ENCODE data around the gene MAML2.

MAML2 gene

GRCh38 chr11:96105944-96106343 lies 237.1 kb downstream of the MAML2 start:
- Histone ChIP-seq H3K27ac (ENCODE audit: low read depth, low read length) (no peak overlapping the region), H3K36me3 (ENCODE audit: control insufficient read depth, insufficient read depth, low read length) (no peaks in the 10 kb centered on the region), H3K4me1 (ENCODE audit: control insufficient read depth, insufficient read depth, low read length) (peaks cover 21% of the 10 kb centered on the region), H3K27me3 (ENCODE audit: control insufficient read depth, insufficient read depth, low read length) (no peaks in the 10 kb centered on the region), H3K4me3 (ENCODE audit: low read depth, low read length) (no peak overlapping the region), H3K9me3 (ENCODE audit: control insufficient read depth, insufficient read depth, low read length) (no peaks in the 10 kb centered on the region), H3K9ac (ENCODE audit: low read depth, low read length) (no peak overlapping the region)

DNA sequence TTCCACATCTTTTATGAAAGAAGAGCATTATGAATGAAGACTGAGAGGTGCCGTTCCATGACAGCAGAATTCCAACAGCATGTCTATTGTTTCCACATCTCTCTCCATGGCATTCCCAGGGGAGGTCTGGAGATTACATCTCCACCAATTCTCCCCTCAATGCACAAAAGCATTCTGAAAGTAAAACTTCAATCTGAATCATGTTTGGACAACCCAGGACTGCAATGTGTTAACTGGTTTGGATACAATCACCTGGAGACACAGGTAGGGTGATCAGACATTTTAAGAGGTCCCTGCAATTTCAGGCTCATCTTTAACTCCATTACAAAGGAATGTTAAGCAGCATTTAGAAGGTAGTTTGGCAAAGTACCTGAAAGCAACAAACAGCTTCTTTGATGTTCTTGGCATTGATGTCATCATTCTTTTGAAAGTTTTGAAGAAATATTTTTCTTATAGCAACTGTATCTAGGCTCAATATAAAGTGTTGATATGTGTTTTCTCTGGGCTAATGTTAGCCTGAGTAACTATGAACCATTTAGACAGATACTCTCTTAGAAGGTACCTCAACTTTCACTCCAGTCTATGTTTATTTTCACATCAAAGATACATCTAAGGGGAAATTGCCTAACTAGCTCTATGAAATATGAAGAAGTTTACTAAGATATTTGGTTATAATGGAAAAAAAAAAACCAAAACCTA lies 237.6 kb downstream of the MAML2 start:
- no peaks in the 10 kb centered on the region for H3K27me3 ChIP-seq (ENCODE audit: control insufficient read depth, insufficient read depth, low read length)
- no peak overlapping the region for H3K27ac ChIP-seq (ENCODE audit: low read depth, low read length)
- H3K36me3 ChIP-seq (ENCODE audit: control insufficient read depth, insufficient read depth, low read length) = no peaks in the 10 kb centered on the region
- H3K9ac ChIP-seq (ENCODE audit: low read depth, low read length) = no peak overlapping the region
- no peaks in the 10 kb centered on the region for H3K9me3 ChIP-seq (ENCODE audit: control insufficient read depth, insufficient read depth, low read length)
- no peak overlapping the region for H3K4me3 ChIP-seq (ENCODE audit: low read depth, low read length)
- peaks cover 15% of the 10 kb centered on the region; the same call in 1 of the 2 replicates for H3K4me1 ChIP-seq (ENCODE audit: control insufficient read depth, insufficient read depth, low read length)

- Histone ChIP-seq H3K9ac (ENCODE audit: low read depth, low read length) (no peak overlapping the region), H3K36me3 (ENCODE audit: control insufficient read depth, insufficient read depth, low read length) (no peaks in the 10 kb centered on the region), H3K4me1 (ENCODE audit: control insufficient read depth, insufficient read depth, low read length) (0 out of 2 replicates have a peak, but pooled peaks cover 14% of the 10 kb centered on the region), H3K9me3 (ENCODE audit: control insufficient read depth, insufficient read depth, low read length) (no peaks in the 10 kb centered on the region), H3K27ac (ENCODE audit: low read depth, low read length) (no peak overlapping the region), H3K4me3 (ENCODE audit: low read depth, low read length) (no peak overlapping the region), H3K27me3 (ENCODE audit: control insufficient read depth, insufficient read depth, low read length) (no peaks in the 10 kb centered on the region)
Observed at GRCh38 chr11:96104496-96104895, 238.5 kb downstream of the MAML2 start.

- Histone ChIP-seq H3K9ac (ENCODE audit: low read depth, low read length) (no peak overlapping the region), H3K36me3 (ENCODE audit: control insufficient read depth, insufficient read depth, low read length) (no peaks in the 10 kb centered on the region), H3K4me3 (ENCODE audit: low read depth, low read length) (no peak overlapping the region), H3K27ac (ENCODE audit: low read depth, low read length) (no peak overlapping the region), H3K27me3 (ENCODE audit: control insufficient read depth, insufficient read depth, low read length) (no peaks in the 10 kb centered on the region), H3K4me1 (ENCODE audit: control insufficient read depth, insufficient read depth, low read length) (peaks cover 18% of the 10 kb centered on the region; the same call in 1 of the 2 replicates), H3K9me3 (ENCODE audit: control insufficient read depth, insufficient read depth, low read length) (no peaks in the 10 kb centered on the region)
Observed at GRCh38 chr11:96103721-96104120, 239.3 kb downstream of the MAML2 start.

DNA sequence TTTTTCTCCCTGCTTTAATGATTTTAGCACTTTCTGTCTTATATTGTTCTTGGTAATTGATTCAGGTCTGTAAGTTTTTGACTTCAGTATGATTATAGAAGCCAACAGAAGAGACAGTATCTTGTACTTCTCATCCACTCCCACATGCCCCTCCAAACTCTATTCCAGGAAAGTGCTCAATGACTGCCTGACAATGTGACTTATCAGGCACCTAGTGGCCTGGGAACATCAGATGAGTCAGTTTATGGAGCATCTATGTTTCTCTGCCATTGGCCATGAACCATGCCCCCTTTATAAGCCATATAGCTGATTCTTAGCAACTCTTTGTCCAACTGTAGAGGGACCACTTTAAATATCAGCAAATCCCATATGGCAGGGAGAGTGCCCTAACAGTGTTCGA lies 239.9 kb downstream of the MAML2 start:
- no peaks in the 10 kb centered on the region for H3K9me3 ChIP-seq (ENCODE audit: control insufficient read depth, insufficient read depth, low read length)
- H3K27ac ChIP-seq (ENCODE audit: low read depth, low read length) = no peak overlapping the region
- H3K4me1 ChIP-seq (ENCODE audit: control insufficient read depth, insufficient read depth, low read length) = peaks cover 24% of the 10 kb centered on the region; the same call in 1 of the 2 replicates
- H3K4me3 ChIP-seq (ENCODE audit: low read depth, low read length) = no peak overlapping the region
- H3K36me3 ChIP-seq (ENCODE audit: control insufficient read depth, insufficient read depth, low read length) = no peaks in the 10 kb centered on the region
- H3K9ac ChIP-seq (ENCODE audit: low read depth, low read length) = no peak overlapping the region
- no peaks in the 10 kb centered on the region for H3K27me3 ChIP-seq (ENCODE audit: control insufficient read depth, insufficient read depth, low read length)

- Histone ChIP-seq H3K4me3 (ENCODE audit: low read depth, low read length) (no peak overlapping the region), H3K9ac (ENCODE audit: low read depth, low read length) (no peak overlapping the region), H3K27me3 (ENCODE audit: control insufficient read depth, insufficient read depth, low read length) (no peaks in the 10 kb centered on the region), H3K9me3 (ENCODE audit: control insufficient read depth, insufficient read depth, low read length) (no peaks in the 10 kb centered on the region), H3K4me1 (ENCODE audit: control insufficient read depth, insufficient read depth, low read length) (peaks cover 24% of the 10 kb centered on the region; the same call in 1 of the 2 replicates), H3K36me3 (ENCODE audit: control insufficient read depth, insufficient read depth, low read length) (no peaks in the 10 kb centered on the region), H3K27ac (ENCODE audit: low read depth, low read length) (no peak overlapping the region)
Observed at GRCh38 chr11:96102664-96103078, 240.3 kb downstream of the MAML2 start.

DNA sequence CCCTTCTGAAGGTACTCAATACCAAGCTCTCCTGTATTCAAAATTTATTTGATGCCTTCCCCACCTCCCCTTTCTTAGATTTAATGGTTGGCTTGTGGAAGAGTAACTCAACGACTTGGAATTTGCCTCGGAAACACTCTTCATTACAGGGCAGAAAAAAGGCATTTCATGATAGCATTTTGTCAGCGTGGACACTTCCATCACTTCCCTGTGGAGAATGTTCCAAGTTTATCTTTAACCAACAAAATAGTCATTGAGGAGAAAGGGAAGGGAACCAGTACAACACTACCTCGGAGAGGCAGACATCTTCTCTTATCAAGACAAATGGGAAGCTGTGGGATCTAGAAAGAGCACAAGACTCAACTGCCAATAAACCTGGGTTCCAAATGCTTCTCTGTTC lies 241.8 kb downstream of the MAML2 start:
- H3K36me3 ChIP-seq (ENCODE audit: control insufficient read depth, insufficient read depth, low read length) = no peaks in the 10 kb centered on the region
- no peaks in the 10 kb centered on the region for H3K9me3 ChIP-seq (ENCODE audit: control insufficient read depth, insufficient read depth, low read length)
- H3K9ac ChIP-seq (ENCODE audit: low read depth, low read length) = no peak overlapping the region
- no peak overlapping the region for H3K27ac ChIP-seq (ENCODE audit: low read depth, low read length)
- no peaks in the 10 kb centered on the region for H3K27me3 ChIP-seq (ENCODE audit: control insufficient read depth, insufficient read depth, low read length)
- H3K4me1 ChIP-seq (ENCODE audit: control insufficient read depth, insufficient read depth, low read length) = peaks cover 24% of the 10 kb centered on the region; the same call in 1 of the 2 replicates
- no peak overlapping the region for H3K4me3 ChIP-seq (ENCODE audit: low read depth, low read length)

- Histone ChIP-seq H3K9ac (ENCODE audit: low read depth, low read length) (peak overlapping the region; percentile 23; the same call in 1 of the 2 replicates), H3K4me1 (ENCODE audit: control insufficient read depth, insufficient read depth, low read length) (peaks cover 22% of the 10 kb centered on the region), H3K27me3 (ENCODE audit: control insufficient read depth, insufficient read depth, low read length) (no peaks in the 10 kb centered on the region), H3K4me3 (ENCODE audit: low read depth, low read length) (no peak overlapping the region), H3K36me3 (ENCODE audit: control insufficient read depth, insufficient read depth, low read length) (no peaks in the 10 kb centered on the region), H3K9me3 (ENCODE audit: control insufficient read depth, insufficient read depth, low read length) (no peaks in the 10 kb centered on the region), H3K27ac (ENCODE audit: low read depth, low read length) (peak overlapping the region; percentile 42)
Observed at GRCh38 chr11:96098511-96099241, 244.3 kb downstream of the MAML2 start.

DNA sequence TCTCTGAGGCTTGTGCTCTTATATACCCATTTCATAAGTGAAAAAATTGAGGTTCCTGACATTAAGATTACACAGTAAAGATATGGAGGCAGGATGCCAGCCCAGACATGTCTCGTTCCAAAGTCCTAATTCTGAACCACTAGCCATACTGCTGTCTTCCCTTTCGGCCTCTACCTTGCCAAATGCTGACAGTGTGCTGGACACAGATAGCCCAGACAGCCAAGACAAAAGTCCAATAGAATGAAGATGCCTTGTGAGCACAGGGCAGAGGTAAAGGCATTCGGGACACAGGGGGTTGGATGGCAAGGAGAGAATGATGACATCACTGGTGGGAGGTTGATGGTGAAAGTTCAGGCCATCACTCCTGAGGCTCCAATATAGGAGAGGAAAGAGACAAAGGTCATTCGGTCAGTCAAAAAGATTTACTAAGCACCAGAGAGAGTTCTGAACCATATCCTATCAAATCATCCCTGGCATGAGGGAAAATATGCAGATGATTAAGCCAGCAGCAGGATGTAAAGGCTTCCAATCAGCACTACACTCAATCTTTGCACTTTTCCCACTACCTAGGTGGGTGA lies 245.1 kb downstream of the MAML2 start:
- Histone ChIP-seq H3K9ac (ENCODE audit: low read depth, low read length) (no peak overlapping the region), H3K27ac (ENCODE audit: low read depth, low read length) (peak overlapping the region; percentile 42), H3K36me3 (ENCODE audit: control insufficient read depth, insufficient read depth, low read length) (no peaks in the 10 kb centered on the region), H3K9me3 (ENCODE audit: control insufficient read depth, insufficient read depth, low read length) (no peaks in the 10 kb centered on the region), H3K4me1 (ENCODE audit: control insufficient read depth, insufficient read depth, low read length) (peaks cover 15% of the 10 kb centered on the region), H3K4me3 (ENCODE audit: low read depth, low read length) (no peak overlapping the region), H3K27me3 (ENCODE audit: control insufficient read depth, insufficient read depth, low read length) (no peaks in the 10 kb centered on the region)

DNA sequence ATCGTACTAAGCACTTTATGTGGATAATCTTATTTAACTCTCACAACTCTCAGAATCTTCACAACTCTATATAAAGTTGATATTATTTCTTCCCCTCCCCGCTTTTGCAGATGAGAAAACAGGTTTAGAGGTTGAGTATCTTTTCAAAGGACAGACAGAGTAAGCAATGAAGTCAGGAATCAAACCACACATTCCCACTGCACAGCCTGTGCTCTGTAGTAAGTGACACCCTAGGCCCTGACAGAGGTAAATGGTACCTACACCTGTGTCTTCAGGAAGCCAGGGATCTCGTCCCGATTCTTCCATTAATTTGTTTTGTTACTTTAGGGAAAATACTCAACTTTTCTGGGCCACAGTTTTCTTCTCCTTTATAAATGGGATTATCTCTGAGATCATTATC lies 246.6 kb downstream of the MAML2 start:
- H3K4me3 ChIP-seq (ENCODE audit: low read depth, low read length) = no peak overlapping the region
- no peak overlapping the region for H3K27ac ChIP-seq (ENCODE audit: low read depth, low read length)
- H3K27me3 ChIP-seq (ENCODE audit: control insufficient read depth, insufficient read depth, low read length) = no peaks in the 10 kb centered on the region
- H3K9me3 ChIP-seq (ENCODE audit: control insufficient read depth, insufficient read depth, low read length) = no peaks in the 10 kb centered on the region
- H3K4me1 ChIP-seq (ENCODE audit: control insufficient read depth, insufficient read depth, low read length) = peaks cover 15% of the 10 kb centered on the region
- H3K9ac ChIP-seq (ENCODE audit: low read depth, low read length) = no peak overlapping the region
- H3K36me3 ChIP-seq (ENCODE audit: control insufficient read depth, insufficient read depth, low read length) = no peaks in the 10 kb centered on the region

DNA sequence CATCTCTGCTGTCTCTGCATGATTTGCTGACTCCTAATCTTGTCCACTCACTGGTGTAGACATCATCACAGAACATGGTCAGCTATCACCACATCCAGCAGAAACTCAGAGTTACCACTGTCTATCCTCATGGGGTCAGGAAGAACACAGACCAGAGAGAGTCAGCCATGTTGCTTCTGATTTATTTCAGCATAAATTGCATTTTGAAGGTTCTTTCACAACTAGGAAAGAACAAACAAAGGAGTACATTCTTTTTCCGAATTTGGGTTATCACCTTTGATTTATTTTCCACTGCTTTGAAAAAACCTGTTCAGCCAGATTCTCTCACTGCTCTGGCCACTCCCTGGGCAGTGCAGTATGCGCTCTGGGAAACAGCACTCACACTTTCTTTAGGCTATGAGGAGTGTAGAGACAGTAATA lies 247.1 kb downstream of the MAML2 start:
- H3K9ac ChIP-seq (ENCODE audit: low read depth, low read length) = no peak overlapping the region
- no peaks in the 10 kb centered on the region for H3K9me3 ChIP-seq (ENCODE audit: control insufficient read depth, insufficient read depth, low read length)
- H3K27ac ChIP-seq (ENCODE audit: low read depth, low read length) = no peak overlapping the region
- no peaks in the 10 kb centered on the region for H3K36me3 ChIP-seq (ENCODE audit: control insufficient read depth, insufficient read depth, low read length)
- no peak overlapping the region for H3K4me3 ChIP-seq (ENCODE audit: low read depth, low read length)
- peaks cover 18% of the 10 kb centered on the region for H3K4me1 ChIP-seq (ENCODE audit: control insufficient read depth, insufficient read depth, low read length)
- H3K27me3 ChIP-seq (ENCODE audit: control insufficient read depth, insufficient read depth, low read length) = no peaks in the 10 kb centered on the region

All from HUES48 (cell line).